Stimulated activated CD4-positive, alpha-beta T cell treated with anti-CD3 and anti-CD28 coated beads, Interleukin-4, amount 100 ng/mL, for 1 hour (primary cell): ENCODE measurements around the gene ZNF592.
"Not testable (repeated sequence)": the region's sequence is repeated elsewhere in the genome, so short reads cannot be mapped to it uniquely, and the experiment has no call there.

Source experiments
- DNase-seq: peaks from one replicate; pipeline ENCODE4 v3.0.0-alpha.2; 2020

The ZNF592 gene

GRCh38 chr15:84748274-84749110 lies at the start of gene ZNF592:
ZNF592 (plus strand) TSS chr15:84748592; CDS start chr15:84782676, 34,084 bp downstream.
- DNase-seq: peak; percentile 82

GRCh38 chr15:84699538-84700191 lies 48.7 kb upstream of the ZNF592 start:
- DNase-seq: no peak

- DNase-seq: no peak
These were observed 45.4 kb upstream of the ZNF592 start for GRCh38 chr15:84702961-84703482.

- no peak for DNase-seq
These were observed 44.6 kb upstream of the ZNF592 start for GRCh38 chr15:84703808-84704207.

GRCh38 chr15:84714372-84714771 lies 34.0 kb upstream of the ZNF592 start:
- no peak for DNase-seq

GRCh38 chr15:84714821-84715220 lies 33.6 kb upstream of the ZNF592 start:
- no peak for DNase-seq

GRCh38 chr15:84715441-84716035 lies 32.9 kb upstream of the ZNF592 start:
- peak; percentile 53 for DNase-seq

- peak; percentile 92 for DNase-seq
These were observed 32.2 kb upstream of the ZNF592 start, which contains the start of gene SEC11A for GRCh38 chr15:84716036-84716732. SEC11A (minus strand) TSS chr15:84716139; CDS start chr15:84716075, 64 bp downstream.

- no peak for DNase-seq
These were observed 27.0 kb upstream of the ZNF592 start for GRCh38 chr15:84721371-84721770.

- DNase-seq: no peak
These were observed 25.8 kb upstream of the ZNF592 start for GRCh38 chr15:84722628-84723027.

GRCh38 chr15:84725001-84725491 lies 23.3 kb upstream of the ZNF592 start:
- no peak for DNase-seq

GRCh38 chr15:84727429-84727828 lies 21.0 kb upstream of the ZNF592 start:
- DNase-seq: no peak

GRCh38 chr15:84731774-84732173 lies 16.6 kb upstream of the ZNF592 start:
- no peak for DNase-seq

GRCh38 chr15:84734794-84735479 lies 13.5 kb upstream of the ZNF592 start:
- peak; percentile 58 for DNase-seq

- not testable (repeated sequence) for DNase-seq
These were observed 12.8 kb upstream of the ZNF592 start for GRCh38 chr15:84735480-84736061.

- peak; percentile 51 for DNase-seq
These were observed 12.0 kb upstream of the ZNF592 start for GRCh38 chr15:84736375-84736774.

GRCh38 chr15:84737005-84737404 lies 11.4 kb upstream of the ZNF592 start:
- no peak for DNase-seq

GRCh38 chr15:84740691-84741090 lies 7.7 kb upstream of the ZNF592 start:
- DNase-seq: no peak

GRCh38 chr15:84741121-84741520 lies 7.3 kb upstream of the ZNF592 start:
- DNase-seq: no peak

- peak; percentile 57 for DNase-seq
These were observed 747 bp upstream of the ZNF592 start for GRCh38 chr15:84747416-84748273.
